HTR-8/SVneo (cell line): ENCODE measurements around the gene C10orf53.
"Not testable (repeated sequence)": the region's sequence is repeated elsewhere in the genome, so short reads cannot be mapped to it uniquely, and the experiment has no call there.

Experiments used
- DNase-seq: peaks from one replicate; pipeline ENCODE4 v3.0.0; 2011; ENCODE audit warnings: low spot score, mixed read lengths; ENCODE audit not compliant: insufficient read length
- FAIRE-seq: peaks from 2 replicates; lab custom pipeline; 2011; peaks lifted over from hg19 to GRCh38; lab: Jason Lieb, UNC

The C10orf53 gene

GRCh38 chr10:49682449-49682848 is 3.0 kb downstream of the C10orf53 start:
- not testable (repeated sequence) for DNase-seq, FAIRE-seq

- DNase-seq (no peak), FAIRE-seq (no peak)
Measured at GRCh38 chr10:49682879-49683278, 3.4 kb downstream of the C10orf53 start.

GRCh38 chr10:49686651-49687050 is 7.2 kb downstream of the C10orf53 start:
- FAIRE-seq = no peak
- DNase-seq = no peak

DNA sequence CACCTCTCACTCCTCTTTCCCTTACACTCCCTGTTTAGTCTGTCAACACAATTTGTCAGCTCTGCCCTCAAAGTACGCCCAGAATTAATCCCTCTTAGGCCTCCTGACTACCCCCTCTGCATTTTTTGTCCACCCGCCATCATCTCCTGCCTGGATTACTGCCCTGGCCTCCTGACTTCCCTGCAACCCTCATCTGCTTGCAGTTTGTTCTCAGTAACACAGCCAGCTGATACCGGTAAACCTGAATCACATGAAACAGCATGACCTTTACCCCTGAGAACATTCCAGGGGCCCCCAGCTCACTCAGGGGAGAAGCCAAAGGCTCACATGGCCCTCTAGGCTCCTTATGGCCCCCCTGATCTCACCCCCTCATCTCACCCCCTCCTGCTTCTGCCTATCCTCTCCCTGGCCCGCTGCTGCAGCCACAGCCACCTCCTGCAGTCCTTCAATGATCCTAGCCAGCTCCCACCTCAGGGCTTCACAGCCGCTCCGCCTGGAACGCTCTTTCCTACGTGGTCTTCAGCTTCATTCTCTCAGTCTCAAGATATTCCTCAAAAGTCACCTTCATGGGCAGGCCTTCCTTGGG is 8.9 kb downstream of the C10orf53 start:
- FAIRE-seq (no peak), DNase-seq (no peak)

GRCh38 chr10:49688920-49689319 is 9.5 kb downstream of the C10orf53 start:
- FAIRE-seq (no peak), DNase-seq (no peak)

DNA sequence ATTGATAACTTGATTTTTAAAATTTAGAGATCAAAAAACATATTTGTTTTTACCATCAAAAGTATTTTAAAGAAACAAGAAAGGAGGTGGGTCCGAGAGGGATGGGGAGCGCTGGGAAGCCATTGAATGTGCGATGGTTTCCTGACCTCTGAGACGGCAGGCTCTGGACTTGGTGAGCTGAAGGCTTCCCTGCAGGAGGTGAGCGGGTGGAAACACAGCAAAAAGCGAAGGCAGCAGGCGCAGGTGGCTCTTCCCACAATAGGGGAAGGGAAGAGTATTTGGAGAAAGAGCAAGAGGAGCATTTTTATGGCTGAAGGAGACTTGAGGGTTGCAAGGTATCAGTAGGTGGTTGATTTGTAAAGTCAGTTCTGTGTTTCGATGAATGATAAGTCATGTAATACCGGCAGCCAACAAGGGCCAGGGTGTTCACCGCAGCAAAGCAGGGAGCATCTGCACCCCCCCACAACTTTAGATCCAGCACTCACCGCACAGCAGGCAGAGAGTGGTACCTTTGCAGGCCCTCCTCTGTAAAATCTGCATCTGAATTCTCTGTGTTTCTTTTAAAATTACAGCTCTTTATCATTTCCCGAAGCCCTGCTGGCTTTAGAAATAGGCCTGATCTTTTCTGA is 10.5 kb downstream of the C10orf53 start:
- DNase-seq = no peak
- no peak for FAIRE-seq

- FAIRE-seq (no peak), DNase-seq (no peak)
Measured at GRCh38 chr10:49690698-49691356, 11.4 kb downstream of the C10orf53 start.

DNA sequence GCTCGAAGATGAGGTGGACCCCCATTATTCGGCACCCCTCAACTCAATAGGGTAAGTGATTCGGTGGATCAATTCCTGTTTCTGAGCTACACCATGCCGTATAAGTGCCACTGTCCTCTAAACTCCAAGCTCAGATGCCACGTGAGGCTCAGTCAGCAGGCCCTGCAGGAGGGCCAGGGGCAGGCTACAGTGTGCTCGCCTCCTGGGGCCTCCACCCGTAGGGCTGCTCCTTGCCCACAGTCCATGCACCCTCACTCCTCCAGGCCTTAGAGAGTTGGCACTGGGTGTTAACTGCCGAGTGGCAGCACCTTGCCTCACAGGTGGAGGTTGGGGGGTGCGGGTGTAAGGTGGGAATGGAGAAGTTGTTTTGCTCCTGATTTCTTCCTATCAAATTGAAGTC is 12.1 kb downstream of the C10orf53 start:
- no peak for DNase-seq

DNA sequence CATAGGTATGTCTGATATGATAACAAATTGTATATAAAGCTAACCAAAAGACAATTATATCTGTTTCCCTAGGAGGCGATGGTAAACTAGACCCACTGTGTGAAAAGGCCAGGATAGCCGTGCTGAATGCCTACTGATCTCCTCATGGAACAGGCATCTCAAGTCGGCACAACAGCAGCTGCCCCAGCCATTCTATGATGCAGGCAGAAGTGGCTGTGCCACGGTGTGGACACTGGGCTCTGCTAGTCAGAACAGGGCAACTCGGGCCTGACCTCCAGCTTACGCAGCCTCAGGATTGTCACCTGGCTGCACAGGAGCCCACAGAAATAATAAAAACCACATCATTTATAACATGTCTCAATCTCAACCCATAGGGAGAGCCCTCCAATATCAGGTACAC is 15.0 kb downstream of the C10orf53 start:
- DNase-seq = no peak
- no peak for FAIRE-seq

More for the DNA sequence above, 12.1 kb downstream of the C10orf53 start:
- no peak for FAIRE-seq

DNA sequence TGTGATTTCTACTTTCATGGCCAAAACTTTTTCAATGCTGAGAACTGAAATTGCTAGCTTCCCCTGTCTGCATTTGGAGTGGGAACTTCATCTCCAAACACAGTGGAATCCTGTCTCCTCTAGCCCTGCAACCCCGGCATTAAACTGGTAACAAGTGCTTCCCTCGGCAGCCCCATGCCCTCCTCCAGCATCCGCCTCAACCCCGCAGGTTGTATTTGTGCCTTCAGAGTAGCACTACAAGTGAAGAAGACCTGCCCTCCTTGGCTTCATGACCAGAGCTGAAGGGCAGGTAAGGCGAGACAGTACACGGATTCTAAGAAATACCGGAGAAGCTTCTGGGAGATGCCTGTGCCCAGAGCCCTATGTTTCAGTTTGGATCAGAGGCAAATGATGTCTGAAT is 16.9 kb downstream of the C10orf53 start:
- DNase-seq (no peak), FAIRE-seq (no peak)

GRCh38 chr10:49698679-49699078 is 19.2 kb downstream of the C10orf53 start:
- no peak for FAIRE-seq
- DNase-seq = no peak

DNA sequence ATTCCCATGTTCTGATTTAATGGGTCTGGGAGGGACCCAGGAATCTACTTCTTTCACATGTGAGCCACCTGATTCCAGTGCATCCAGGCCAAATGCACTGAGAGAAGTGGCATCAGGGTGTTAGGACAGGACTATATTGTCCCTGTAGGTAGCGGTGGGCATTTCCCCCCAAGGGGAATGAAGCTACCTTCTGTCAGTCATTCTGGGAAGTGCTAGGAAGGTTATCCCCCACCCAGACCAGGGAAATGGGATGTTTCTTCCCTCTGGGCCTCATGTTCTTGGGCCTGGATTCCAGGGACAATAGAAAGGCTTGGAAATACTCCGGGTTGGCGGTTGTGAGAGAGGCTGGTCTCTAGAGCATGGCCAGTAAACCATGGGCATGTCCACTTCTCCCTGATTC is 20.8 kb downstream of the C10orf53 start:
- no peak for FAIRE-seq
- no peak for DNase-seq

DNA sequence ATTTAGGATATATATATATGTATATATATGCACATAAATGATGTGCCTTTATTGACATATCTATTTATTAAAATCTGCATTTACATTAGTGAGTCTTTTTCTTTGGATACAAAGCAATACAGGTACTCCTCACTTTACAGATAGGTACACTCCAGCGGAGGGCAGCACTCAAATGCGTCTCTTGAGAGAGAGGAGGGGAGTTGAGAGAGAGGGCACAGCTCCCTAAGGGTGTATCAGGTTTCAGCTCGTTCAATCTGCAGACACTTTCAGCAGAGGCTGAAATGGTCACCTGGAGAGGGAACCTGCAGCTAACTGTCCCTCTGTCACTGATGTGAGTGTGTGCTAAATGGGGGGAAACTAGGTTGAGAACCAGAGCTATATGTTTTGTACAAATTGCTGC is 21.5 kb downstream of the C10orf53 start:
- no peak for DNase-seq
- FAIRE-seq = no peak

DNA sequence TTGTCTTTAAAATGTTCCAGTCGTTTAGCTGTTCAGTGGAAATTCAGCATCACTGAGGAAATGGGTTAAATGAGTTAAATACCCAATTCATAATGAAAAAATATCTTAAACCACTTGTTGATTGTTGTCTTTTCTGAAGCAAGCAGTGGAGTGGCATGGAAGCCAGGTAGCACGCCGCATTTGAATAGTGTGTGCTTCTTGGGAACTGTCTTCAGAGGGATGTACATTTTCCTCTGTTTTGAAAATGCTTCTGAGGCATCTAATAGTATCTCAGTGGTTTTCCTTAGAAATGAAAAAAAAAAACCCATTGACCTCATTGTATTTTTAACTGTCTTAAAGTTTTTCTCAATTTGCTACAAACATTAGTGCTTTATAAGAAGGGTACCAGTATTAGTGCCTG is 28.1 kb downstream of the C10orf53 start:
- DNase-seq (no peak), FAIRE-seq (no peak)

GRCh38 chr10:49709934-49710333 is 30.5 kb downstream of the C10orf53 start:
- DNase-seq = no peak

GRCh38 chr10:49710966-49711365 is 31.5 kb downstream of the C10orf53 start:
- no peak for FAIRE-seq
- no peak for DNase-seq

More at GRCh38 chr10:49709934-49710333, 30.5 kb downstream of the C10orf53 start:
- FAIRE-seq = no peak

DNA sequence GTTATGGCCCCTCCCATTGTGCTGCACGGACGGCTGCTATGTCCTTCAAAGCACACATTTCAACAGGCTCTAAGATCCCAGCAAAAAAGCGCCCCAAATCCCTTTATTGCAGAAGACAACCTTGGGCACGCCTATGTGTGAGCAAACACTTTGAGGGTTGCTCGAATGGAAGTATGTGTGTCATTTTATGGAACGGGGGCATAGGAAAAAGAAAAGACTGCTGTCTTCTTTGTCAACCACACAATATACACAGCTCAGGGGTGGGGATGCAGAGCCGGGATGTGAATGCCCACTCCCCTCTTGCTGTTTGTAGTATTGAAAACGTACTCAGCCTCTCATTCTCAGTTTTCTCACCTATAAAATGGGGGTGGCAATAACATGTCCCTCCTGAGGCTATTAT is 32.0 kb downstream of the C10orf53 start:
- FAIRE-seq = no peak
- DNase-seq = no peak

- no peak for DNase-seq
- FAIRE-seq = no peak
Measured at GRCh38 chr10:49713266-49713665, 33.8 kb downstream of the C10orf53 start.

DNA sequence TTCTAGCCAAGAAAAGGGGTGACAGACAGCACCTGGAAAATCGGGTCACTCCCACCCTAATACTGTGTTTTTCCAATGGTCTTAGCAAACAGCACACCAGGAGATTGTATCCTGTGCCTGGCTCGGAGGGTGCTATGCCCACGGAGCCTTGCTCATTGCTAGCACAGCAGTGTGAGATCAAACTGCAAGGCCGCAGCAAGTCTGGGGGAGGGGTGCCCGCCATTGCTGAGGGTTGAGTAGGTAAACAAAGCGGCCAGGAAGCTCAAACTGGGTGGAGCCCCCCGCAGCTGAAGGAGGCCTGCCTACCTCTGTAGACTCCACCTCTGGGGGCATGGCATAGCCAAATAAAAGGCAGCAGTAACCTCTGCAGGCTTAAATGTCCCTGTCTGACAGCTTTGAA is 35.7 kb downstream of the C10orf53 start:
- DNase-seq, FAIRE-seq: not testable (repeated sequence)

DNA sequence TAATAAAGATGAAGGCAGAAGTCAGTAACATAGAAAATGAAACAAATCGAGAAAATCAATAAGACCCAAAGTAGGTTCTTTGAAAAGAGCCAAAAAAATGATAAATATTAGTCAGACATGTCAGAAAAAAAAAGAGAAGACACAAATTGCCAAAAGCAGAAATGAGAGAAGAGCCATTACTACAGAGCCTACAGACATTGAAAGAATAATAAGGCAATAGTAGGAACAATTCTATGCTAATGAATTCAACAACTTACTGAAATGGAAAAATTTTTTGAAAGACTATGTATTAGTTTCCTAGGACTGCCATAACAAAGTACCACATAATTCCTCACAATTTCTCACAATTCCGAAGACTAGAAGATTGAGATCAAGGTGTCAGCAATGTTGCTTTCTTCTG is 47.1 kb downstream of the C10orf53 start:
- FAIRE-seq (no peak), DNase-seq (no peak)

DNA sequence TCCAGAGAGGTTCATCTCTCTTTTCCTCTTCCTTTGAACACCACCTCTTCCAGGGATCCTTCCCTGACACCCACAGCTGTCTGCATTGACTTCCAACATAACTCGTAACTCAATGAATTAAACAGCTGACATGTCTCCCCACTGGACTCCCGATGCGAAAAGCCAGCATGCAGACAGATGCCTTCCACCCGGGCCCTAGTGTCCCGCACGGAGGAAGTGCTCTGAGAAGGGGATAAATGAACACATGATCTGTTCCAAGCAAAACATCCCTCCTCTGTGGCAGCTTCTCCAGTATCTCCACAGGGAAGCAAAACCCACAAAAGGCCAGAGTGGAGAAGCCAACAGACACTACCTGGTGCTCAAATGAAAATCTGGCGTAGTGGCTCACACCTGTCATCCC is 54.4 kb downstream of the C10orf53 start:
- FAIRE-seq = no peak
- no peak for DNase-seq

DNA sequence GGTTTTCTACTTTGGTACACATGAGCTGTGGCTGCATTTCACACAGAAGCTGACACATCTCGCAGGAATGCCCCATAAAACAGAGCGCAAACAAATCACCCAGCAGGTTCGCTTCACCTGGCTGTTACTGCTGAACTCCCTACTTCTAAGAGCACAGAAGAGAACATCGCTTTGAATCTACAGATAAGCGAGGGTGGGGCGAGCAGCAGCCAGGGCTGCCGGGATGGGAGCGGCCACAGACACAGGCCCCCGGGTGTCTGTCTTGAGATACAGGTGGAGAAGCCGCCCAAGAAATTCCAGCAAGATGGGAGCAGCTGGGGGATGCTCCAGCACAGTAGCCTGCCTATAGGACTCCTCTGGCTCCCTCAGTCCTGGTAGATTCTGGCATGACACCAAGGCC is 55.2 kb downstream of the C10orf53 start:
- DNase-seq (no peak), FAIRE-seq (no peak)
